ENCODE results near the gene ZNF438.
A peak's percentile ranks its signal among the peaks of the same experiment; 100 is the strongest.
"Not testable (repeated sequence)": the region's sequence is repeated elsewhere in the genome, so short reads cannot be mapped to it uniquely, and the experiment has no call there.

ZNF438 gene

GRCh38 chr10:31031558-31032257 is at the start of gene ZNF438:
Gene ZNF438 (minus strand): TSS chr10:31031865. CDS start chr10:30877034, 154,831 bp downstream.
- DNase-seq, result peak; percentile 36 to 96 (median 91)

DNA sequence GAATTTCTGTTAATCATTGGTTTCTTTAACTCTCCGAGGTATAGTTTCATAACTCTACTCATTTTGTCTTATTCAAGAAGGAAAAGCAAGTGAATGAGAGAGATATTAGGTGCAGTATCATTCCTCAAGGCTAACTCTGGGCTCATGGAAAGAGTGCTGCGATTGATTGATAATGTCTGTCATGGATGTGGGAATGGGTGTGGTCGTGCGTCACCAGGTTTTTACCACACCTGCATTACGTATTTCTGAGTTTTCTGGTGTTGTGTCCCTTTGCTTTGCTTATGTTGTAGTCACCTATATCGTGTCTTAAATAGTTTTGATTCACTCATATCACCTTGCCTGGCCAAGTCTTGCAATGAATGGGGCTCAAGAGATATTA is 44.9 kb upstream of the ZNF438 start:
- no peak for DNase-seq

GRCh38 chr10:31075881-31076609 is 44.4 kb upstream of the ZNF438 start:
- DNase-seq, result no peak

DNA sequence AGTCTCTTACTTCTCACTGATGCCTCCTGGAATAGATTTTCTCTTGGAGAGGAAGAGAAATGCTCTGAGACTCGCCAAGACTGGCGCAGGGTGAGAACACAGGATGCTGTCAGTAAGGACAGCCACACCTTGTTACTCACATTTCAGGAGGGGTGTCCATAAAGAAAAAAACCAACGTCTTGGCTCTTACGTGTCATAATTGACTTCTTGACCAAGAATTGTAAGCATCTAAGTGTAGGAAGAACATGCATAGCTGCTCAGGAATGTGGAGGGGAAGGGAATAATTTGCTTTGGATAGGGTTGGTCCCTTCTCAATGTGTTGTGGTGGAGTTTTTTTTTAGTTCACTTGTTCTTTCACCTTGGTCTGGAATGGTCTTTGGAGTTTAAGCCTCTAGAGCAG is 43.8 kb upstream of the ZNF438 start:
- no peak for DNase-seq

- DNase-seq, result no peak
Observed at GRCh38 chr10:31074722-31075086, 43.0 kb upstream of the ZNF438 start.

GRCh38 chr10:31073996-31074721 is 42.5 kb upstream of the ZNF438 start:
- no peak for DNase-seq

- DNase-seq, result no peak
Observed at GRCh38 chr10:31073211-31073610, 41.5 kb upstream of the ZNF438 start.

GRCh38 chr10:31072451-31072850 is 40.8 kb upstream of the ZNF438 start:
- DNase-seq, result no peak

- DNase-seq, result no peak
Observed at GRCh38 chr10:31071232-31072005, 39.8 kb upstream of the ZNF438 start.

DNA sequence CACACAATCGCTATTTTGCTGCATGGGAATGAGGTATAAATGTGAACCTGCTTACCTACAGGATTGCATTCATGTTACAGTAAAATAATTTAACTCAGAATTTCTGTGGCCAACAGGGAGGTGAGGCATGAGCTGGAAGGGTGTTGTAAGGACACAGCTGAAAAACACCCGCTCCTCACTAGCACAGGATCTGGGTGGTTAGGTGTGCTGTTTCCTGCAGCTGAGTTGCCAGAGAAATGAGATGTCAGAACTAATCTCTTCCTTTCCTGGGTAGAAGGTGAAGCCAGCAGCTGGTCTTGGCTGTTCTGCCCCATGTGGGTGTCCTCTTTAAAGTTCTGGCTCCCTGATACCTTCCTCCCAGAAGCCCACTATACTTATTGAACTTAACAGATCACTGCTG is 39.0 kb upstream of the ZNF438 start:
- no peak for DNase-seq

DNA sequence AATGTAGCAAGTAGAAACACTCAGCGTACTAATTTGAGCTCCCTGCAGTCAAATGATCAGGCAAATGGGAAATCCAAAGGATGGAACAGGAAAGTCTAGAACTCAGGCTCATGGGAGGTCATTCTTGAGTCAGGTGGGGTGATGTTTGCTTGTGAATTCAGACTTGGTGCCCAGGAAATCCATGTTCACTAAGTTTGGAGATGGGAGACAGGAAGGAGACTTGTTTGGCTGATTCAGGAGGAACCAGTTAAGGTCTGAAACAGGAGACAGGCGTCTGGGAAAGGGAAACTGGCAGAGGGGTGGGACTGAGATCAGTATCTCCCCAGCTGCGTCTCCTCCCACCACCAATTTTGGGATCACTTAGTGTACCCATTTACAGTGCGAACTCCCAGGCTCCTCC is 38.4 kb upstream of the ZNF438 start:
- no peak for DNase-seq

- no peak for DNase-seq
Observed at GRCh38 chr10:31069411-31069810, 37.7 kb upstream of the ZNF438 start.

GRCh38 chr10:31064348-31064747 is 32.7 kb upstream of the ZNF438 start:
- DNase-seq, result no peak

DNA sequence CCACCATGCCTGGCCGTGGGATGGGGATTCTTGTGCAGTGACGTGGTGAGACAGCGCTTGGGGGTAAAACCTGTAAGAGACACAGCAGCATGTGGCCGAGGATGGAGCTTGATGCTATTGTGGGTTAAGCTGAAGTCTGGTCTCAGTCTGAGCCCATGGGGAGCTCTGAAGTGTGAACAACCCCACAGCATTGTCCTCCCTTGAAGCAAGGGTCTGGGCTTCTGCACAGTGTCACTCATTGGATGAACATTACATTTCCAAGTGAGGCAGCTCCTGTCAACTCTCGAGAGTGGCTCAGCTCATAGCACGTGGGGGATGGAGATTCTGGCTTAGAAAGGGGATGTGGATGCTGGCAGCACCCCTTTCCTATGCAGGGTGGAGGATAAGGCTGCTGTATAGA is 32.2 kb upstream of the ZNF438 start:
- no peak for DNase-seq

GRCh38 chr10:31062856-31063255 is 31.2 kb upstream of the ZNF438 start:
- no peak for DNase-seq

DNA sequence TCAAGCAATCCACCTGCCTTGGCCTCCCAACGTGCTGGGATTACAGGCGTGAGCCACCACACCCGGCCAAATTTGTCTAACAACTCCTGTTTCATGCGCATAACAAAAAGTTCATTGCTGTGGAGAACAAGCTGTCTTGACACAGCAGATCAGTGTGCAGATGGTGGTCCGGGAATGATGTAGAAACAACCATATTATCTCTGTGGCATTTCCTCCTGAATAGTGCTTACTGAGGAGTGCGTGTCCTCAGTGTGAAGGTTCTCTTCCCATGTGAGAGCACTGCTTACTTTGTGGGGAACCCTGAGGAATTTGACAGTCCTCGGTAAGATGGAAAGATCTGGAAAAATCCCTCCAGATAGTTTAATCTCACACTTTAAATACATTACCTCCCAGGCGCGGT is 30.3 kb upstream of the ZNF438 start:
- DNase-seq, result no peak

DNA sequence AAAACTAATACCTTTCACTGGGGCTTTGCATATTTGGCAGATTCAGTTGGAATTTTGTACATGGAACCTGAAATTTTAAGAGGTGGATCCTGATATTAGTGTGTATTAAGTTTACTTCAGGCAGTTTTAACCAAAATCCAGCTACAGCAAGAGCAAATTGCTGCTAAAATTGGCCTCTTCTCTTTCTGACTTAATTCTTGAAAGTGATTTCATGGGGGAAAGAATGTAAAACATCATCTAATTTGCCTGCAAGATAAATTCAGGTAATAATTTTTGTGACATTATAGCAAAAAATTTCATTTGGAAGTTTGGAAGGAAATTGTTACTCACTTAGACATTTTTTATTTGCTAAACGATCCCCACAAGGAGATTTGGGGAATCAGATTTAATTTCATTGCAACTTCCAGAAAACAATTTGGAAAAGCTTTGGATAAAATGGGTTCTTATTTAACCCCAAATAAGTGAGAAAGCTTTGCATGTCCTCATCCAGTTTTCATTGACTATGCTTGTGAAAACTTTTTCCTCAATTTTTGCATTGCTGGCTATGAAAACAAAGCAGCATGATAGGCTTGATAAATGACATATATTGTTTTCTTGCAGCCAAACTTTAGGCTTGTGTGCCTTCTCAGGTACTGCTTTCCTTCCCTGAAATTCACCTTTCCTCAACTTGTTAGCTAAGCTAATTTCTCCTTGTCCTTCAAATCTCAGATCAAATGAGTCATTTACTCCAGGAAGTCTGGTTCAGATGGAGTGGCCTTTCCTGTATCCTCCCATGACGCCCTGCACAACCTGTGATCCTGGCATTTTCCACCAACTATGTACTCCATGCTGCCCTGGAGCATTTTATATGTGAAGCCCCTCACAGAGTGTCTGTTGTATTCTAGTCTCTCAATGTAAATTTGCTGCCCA is 27.4 kb upstream of the ZNF438 start:
- DNase-seq, result no peak

DNA sequence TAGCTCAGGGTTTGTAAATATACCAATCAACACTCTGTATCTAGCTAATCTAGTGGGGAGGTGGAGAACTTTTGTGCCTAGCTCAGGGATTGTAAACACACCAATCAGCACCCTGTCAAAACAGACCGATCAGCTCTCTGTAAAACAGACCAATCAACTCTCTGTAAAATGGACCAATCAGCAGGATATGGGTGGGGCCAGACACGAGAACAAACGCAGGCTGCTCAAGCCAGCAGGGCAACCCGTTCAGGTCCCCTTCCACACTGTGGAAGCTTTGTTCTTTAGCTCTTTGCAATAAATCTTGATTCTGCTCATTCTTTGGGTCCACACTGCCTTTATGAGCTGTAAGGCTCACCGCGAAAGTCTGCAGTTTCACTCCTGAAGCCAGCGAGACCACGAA is 25.0 kb upstream of the ZNF438 start:
- not testable (repeated sequence) for DNase-seq

- DNase-seq, result no peak
Observed at GRCh38 chr10:31055573-31056251, 24.0 kb upstream of the ZNF438 start.

GRCh38 chr10:31051703-31052102 is 20.0 kb upstream of the ZNF438 start:
- no peak for DNase-seq

- no peak for DNase-seq
Observed at GRCh38 chr10:31042670-31043069, 11.0 kb upstream of the ZNF438 start.

All from C1 segment of cervical spinal cord (tissue), 14 donors.